HG02981 (cell line): ENCODE data around the gene NTF4.
A peak's percentile ranks its signal among the peaks of the same experiment; 100 is the strongest.
"Not testable (repeated sequence)": the region's sequence is repeated elsewhere in the genome, so short reads cannot be mapped to it uniquely, and the experiment has no call there.

Experiments used
- ATAC-seq: cut with Tn5 transposase; IDR thresholded peaks from one replicate; pipeline ENCODE4 v1.9.1; 2021; ENCODE audit warnings: mild to moderate bottlenecking, moderate library complexity; ENCODE audit not compliant: unreplicated experiment

The NTF4 gene

GRCh38 chr19:49091391-49092038 lies 26.9 kb upstream of the NTF4 start:
- no peak for ATAC-seq

- no peak for ATAC-seq
Measured at GRCh38 chr19:49086296-49086695, 21.7 kb upstream of the NTF4 start.

- ATAC-seq, result no peak
Measured at GRCh38 chr19:49085868-49086232, 21.2 kb upstream of the NTF4 start.

GRCh38 chr19:49085020-49085867 lies 20.6 kb upstream of the NTF4 start, which contains the start of gene SNRNP70:
TSS of gene SNRNP70 (plus strand) at chr19:49085451. CDS start at chr19:49086415, 964 bp downstream.
- peak; percentile 76 for ATAC-seq

GRCh38 chr19:49084206-49085019 lies 19.8 kb upstream of the NTF4 start:
- ATAC-seq, result no peak

- no peak for ATAC-seq
Measured at GRCh38 chr19:49081273-49081672, 16.7 kb upstream of the NTF4 start.

GRCh38 chr19:49080392-49080791 lies 15.8 kb upstream of the NTF4 start:
- no peak for ATAC-seq

GRCh38 chr19:49074869-49075268 lies 10.3 kb upstream of the NTF4 start:
- ATAC-seq, result not testable (repeated sequence)

GRCh38 chr19:49073514-49074378 lies 9.1 kb upstream of the NTF4 start:
- ATAC-seq, result no peak

- no peak for ATAC-seq
Measured at GRCh38 chr19:49071860-49072547, 7.4 kb upstream of the NTF4 start.

GRCh38 chr19:49070416-49070815 lies 5.8 kb upstream of the NTF4 start:
- no peak for ATAC-seq

GRCh38 chr19:49069026-49069425 lies 4.4 kb upstream of the NTF4 start:
- no peak for ATAC-seq

- no peak for ATAC-seq
Measured at GRCh38 chr19:49067554-49067953, 2.9 kb upstream of the NTF4 start.

- ATAC-seq, result no peak
Measured at GRCh38 chr19:49065905-49066512, 1.4 kb upstream of the NTF4 start.

GRCh38 chr19:49064029-49064629 lies 489 bp downstream of the NTF4 start:
- ATAC-seq, result no peak

GRCh38 chr19:49061445-49061844 lies 3.2 kb downstream of the NTF4 start:
- ATAC-seq, result no peak

- no peak for ATAC-seq
Measured at GRCh38 chr19:49061000-49061399, 3.6 kb downstream of the NTF4 start.

- no peak for ATAC-seq
Measured at GRCh38 chr19:49059053-49059452, 5.6 kb downstream of the NTF4 start.

- ATAC-seq, result no peak
Measured at GRCh38 chr19:49058562-49058961, 6.1 kb downstream of the NTF4 start.
